Astrocyte of the spinal cord (primary cell): ENCODE measurements around the gene FBXO3.
A peak's percentile ranks its signal among the peaks of the same experiment; 100 is the strongest.

Source experiments
- DNase-seq: peaks from one replicate; pipeline ENCODE4 v3.0.0; 2011; ENCODE audit warnings: low read depth, low spot score
- H3K4me3 ChIP-seq: 2 replicates; pipeline ENCODE4 v1.5.1; 2011; ENCODE audit warnings: low read depth, mild to moderate bottlenecking, low read length, moderate library complexity
- in situ Hi-C: cut with HindIII; loops from 2 replicates; pipeline ENCODE4 v1.10.0; 2017; ENCODE audit warnings: low sequenced_read_pairs
- TF ChIP-seq, protein P1 (sequence below): IDR thresholded peaks from 2 replicates; pipeline ENCODE4 v1.5.1; 2012; ENCODE audit warnings: low read depth, mild to moderate bottlenecking, low read length, inconsistent platforms

FBXO3 gene

DNA sequence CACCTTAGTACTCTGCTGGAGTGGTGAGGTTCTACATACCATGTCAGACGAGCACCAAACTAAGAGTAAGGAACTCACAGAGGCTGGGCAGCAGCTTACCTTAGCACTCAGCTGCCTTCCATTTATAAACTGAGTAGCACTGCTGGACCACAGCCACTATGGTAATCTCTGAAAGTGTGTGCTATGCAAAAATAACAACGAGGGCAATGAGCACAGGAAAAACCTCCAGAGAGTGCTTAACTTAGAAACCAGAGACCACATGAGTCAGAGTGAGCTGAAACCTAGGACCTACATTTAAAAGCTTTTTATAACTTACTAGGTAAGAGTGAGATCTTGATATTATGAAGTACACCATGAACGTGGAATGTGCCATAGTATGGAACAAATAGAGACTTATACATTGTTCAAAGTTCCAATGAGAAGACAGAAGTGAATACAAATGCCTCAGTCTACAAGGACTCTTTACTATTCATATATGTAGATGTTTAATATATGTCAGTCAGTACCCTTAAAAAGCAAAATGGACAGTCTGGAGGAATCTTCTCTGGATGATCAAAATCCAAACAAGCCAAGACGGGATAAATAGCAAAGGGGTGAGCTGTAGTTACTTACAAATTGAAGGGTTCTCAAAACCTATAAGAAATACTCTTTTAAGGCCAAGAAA is 20.9 kb downstream of the FBXO3 start:
- no peak overlapping the region for H3K4me3 ChIP-seq
- in situ Hi-C loops = no loop called here
- DNase-seq = peak; percentile 89
- TF ChIP-seq, protein P1, sequence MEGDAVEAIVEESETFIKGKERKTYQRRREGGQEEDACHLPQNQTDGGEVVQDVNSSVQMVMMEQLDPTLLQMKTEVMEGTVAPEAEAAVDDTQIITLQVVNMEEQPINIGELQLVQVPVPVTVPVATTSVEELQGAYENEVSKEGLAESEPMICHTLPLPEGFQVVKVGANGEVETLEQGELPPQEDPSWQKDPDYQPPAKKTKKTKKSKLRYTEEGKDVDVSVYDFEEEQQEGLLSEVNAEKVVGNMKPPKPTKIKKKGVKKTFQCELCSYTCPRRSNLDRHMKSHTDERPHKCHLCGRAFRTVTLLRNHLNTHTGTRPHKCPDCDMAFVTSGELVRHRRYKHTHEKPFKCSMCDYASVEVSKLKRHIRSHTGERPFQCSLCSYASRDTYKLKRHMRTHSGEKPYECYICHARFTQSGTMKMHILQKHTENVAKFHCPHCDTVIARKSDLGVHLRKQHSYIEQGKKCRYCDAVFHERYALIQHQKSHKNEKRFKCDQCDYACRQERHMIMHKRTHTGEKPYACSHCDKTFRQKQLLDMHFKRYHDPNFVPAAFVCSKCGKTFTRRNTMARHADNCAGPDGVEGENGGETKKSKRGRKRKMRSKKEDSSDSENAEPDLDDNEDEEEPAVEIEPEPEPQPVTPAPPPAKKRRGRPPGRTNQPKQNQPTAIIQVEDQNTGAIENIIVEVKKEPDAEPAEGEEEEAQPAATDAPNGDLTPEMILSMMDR = no peak

GRCh38 chr11:33751878-33752277 is 22.4 kb downstream of the FBXO3 start:
- TF ChIP-seq, protein P1 = no peak
- in situ Hi-C loops = no loop called here
- H3K4me3 ChIP-seq = no peak overlapping the region
- DNase-seq = no peak

GRCh38 chr11:33747979-33748378 is 26.3 kb downstream of the FBXO3 start:
- peak; percentile 65 for DNase-seq
- no peak overlapping the region for H3K4me3 ChIP-seq
- in situ Hi-C loops = no loop called here
- TF ChIP-seq, protein P1 = no peak

DNA sequence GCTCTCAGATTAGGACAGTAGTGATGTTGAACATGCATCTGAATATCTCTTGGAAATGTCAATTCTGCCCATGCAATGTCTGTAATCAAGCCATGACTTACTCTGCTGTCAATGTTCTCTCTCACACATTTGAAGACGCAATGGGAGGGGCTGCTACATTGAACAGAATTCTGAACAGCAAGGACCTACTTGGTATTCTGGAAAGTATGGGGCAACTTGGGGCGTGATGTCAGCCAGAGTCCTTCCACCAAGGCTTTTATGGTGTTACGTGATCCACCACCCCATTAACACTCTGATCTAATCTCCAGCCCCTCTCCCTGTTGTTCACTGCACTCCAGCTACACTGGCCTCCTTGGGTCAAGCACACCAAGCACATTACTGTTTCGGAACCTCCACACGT is 31.0 kb downstream of the FBXO3 start:
- TF ChIP-seq, protein P1 = no peak
- H3K4me3 ChIP-seq = no peak overlapping the region
- DNase-seq = no peak
- in situ Hi-C loops = no loop called here

GRCh38 chr11:33742249-33742851 is 32.0 kb downstream of the FBXO3 start:
- in situ Hi-C loops = no loop called here
- no peak overlapping the region for H3K4me3 ChIP-seq
- TF ChIP-seq, protein P1 = peak; percentile 51
- peak; percentile 53 for DNase-seq

GRCh38 chr11:33741806-33742205 is 32.5 kb downstream of the FBXO3 start:
- H3K4me3 ChIP-seq = no peak overlapping the region
- TF ChIP-seq, protein P1 = no peak
- DNase-seq = no peak
- in situ Hi-C loops = no loop called here
